Medulla oblongata (tissue), 1 donor: Measurements from ENCODE around the gene CFAP45.

Experiments used
- DNase-seq: peaks from one replicate; pipeline ENCODE4 v3.0.0-alpha.2; 2015; ENCODE audit errors: extremely low spot score

The CFAP45 gene

GRCh38 chr1:159900086-159900680 is at the start of gene CFAP45:
Gene CFAP45 (minus strand): TSS chr1:159900165. CDS start chr1:159900098, 67 bp downstream.
- no peak for DNase-seq

GRCh38 chr1:159949123-159949522 is 49.2 kb upstream of the CFAP45 start:
- DNase-seq: no peak

DNA sequence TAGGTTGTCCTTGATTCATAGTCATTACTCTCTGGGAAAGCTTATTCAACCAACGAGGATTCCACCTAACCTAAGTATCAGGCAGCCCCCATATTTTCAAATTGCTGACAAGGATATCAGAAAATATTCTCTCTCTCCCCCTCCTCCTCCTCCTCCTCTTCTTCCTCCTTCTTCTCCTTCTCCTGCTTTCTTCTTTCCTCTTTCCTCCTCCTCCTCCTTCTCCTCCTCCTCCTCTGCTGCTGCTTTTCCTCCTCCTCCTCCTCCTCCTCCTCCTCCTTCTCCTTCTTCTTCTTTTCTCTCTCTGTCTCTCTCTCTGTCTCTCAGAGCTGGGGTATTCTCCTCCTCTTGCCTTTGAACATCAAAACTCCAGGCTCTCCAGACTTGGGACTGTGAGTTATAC is 48.0 kb upstream of the CFAP45 start:
- no peak for DNase-seq

- no peak for DNase-seq
Observed at GRCh38 chr1:159946242-159947187, 46.5 kb upstream of the CFAP45 start.

DNA sequence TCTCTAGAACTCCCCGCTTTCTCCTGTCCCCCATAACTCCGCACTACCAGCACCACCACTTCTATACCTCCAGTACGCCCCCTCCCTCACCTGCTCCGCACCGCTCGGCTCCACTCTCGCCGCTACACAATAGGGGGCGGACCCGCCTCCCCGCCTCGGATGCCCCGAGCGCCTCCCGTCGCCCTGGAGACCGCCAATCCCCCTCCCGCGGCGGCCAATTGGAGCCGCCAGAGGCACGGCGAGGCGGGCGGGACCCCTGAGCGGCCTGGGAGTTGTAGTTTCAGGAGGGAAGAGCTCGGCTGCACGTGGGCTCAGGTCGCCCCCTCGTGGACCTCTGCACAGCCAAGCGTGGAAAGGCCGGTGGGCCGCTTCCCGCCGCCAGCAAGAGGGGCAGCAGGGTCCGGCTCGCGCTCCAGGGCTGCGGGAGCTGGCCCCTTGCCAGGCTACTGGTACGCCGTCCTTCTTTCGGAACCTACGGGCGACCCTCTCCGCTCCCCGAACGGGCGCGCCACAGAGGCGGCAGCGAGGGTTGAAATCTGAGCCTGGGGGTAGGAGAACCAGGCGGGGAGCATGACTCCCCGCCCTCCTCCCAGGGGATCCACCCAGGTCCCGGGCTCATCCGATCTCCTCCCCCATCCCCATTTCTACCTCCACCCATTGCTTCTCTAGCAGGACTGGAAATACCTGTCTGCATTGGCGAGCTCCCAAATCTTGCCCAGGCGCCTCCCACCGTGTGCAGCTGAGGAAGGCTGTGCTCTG is 45.7 kb upstream of the CFAP45 start, which contains the start of gene IGSF9:
Gene IGSF9 (minus strand): TSS at position 131 of the 759 bp plus-strand sequence. CDS start 2,159 bp downstream, outside the sequence.
- DNase-seq: peak; percentile 69

- DNase-seq: no peak
Observed at GRCh38 chr1:159944623-159945455, 44.9 kb upstream of the CFAP45 start.

- DNase-seq: no peak
Observed at GRCh38 chr1:159943908-159944622, 44.1 kb upstream of the CFAP45 start.

- no peak for DNase-seq
Observed at GRCh38 chr1:159943278-159943640, 43.3 kb upstream of the CFAP45 start.

DNA sequence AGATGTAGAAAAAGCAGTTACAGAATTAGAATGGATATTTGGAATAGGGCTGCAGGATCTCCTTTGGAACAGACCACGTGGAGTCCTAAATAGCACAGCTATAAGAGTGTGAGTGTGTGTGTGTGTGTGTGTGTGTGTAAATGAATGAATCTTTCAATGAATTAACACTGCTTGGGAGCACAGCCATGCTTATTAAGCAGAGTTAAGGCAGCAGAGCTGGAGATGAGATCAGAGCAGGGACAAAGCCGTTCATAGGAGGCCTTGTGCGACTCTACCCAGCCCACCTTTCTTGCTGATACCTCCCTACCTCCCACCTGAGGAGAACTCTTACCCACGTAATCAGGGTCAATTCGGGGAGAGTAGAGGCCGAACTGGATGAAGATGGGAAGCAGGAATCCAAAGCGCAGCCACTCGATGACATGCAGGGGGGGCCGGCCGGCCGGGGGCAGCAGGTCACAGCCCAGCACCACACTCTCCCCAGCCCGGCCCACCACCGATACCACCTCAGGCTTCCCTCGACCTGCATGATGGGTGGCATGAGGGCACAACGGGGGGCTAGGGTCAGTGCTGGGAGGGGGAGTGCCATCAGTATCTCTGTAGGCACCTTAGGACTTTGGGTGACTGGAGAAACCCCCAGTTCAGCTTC is 42.8 kb upstream of the CFAP45 start:
- no peak for DNase-seq

DNA sequence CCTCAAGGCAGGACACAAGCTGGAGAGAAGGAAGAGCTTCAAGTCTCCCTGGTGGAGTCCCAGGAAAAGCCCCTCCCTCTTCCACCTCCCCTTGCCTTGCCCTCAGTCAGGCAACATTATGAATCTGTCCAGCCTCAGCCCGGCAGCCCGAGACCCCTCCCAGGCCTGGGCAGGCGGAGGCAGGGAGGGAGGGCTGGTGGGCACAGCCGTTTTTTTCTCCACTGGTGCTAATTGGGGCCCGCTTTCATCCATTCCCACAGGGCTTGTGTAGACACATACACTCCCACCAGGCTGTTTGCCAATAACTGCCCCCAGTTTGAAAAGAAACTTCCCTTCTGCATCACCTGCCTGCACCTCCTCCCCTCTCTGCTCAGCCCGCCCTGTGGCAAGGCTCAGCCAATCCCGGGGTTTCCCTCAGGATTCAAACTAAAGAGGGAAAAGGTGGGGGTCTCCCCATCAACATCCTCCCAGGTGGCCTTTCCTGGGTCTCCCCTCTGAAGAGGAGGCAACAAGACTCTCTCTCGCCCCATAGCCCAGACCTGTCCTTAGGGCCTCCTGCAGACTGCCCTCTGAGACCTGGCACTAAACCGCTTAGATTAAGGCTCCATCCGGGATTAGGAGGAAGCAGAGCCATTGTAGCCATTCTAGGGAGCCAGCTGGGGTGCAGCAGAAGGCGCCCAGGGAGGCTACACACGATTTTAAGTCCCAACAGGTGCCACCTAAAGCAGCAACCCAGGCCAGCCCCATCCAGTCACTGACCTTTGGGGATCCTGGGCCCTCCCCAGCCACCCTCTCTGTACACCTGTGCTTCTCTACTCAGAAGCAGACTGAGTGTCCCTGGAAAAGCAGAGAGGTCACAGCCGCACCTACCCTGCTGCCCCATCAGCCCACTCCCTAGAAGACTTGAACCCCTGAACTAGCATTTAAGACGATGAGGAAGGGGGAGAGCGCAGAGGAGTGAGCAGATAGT is 41.9 kb upstream of the CFAP45 start:
- DNase-seq: no peak

DNA sequence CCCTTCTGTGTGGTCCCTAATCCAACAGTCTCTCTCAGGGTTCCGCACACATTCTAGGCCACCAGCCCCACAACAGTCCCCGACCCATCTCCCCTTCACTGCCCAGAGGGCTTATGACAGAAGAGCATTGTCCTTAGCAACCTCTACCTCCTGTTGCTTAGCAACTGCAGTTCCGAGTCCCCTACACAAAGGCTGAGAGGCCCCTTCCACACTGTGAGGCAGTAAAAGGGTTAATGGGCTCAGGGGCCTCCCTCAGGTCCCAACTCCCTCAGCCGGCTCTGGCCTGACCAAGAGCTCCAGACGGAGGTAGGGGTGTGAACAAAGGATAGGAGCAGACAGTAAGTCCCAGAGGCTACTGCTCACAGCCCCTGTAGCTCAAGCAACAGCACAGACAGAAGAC is 41.2 kb upstream of the CFAP45 start:
- DNase-seq: no peak

DNA sequence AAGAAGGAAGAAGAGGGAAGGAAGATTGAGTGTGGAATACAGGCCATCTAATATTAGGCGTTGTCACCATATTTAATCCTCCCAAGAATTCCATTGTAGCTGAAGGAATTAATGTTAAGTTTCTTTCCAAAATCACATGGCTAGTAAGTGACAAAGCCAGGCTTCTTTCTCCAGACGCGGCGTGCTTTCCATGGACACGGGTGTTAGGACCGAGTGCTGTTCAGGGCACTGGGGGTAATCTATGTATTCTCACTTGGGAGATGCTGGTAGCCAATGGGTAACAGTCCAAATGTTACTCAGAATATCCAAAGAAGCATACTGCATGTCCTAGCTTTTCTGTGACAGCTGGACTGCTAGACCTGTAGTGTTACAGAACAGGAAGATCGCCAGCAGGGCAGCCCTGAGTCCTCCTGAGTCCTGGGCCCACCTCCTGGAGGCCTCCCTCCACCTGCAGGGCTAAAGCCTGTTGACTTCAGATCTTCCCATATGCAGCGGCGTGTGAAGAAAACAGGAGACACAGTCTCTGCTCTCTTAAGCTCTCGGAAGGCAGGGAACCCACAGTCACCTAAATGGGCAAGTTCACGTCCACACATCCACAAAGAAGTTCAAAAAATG is 40.1 kb upstream of the CFAP45 start:
- DNase-seq: no peak

GRCh38 chr1:159939678-159940002 is 39.7 kb upstream of the CFAP45 start:
- no peak for DNase-seq

- DNase-seq: no peak
Observed at GRCh38 chr1:159938905-159939677, 39.1 kb upstream of the CFAP45 start.

- no peak for DNase-seq
Observed at GRCh38 chr1:159938211-159938852, 38.4 kb upstream of the CFAP45 start.

DNA sequence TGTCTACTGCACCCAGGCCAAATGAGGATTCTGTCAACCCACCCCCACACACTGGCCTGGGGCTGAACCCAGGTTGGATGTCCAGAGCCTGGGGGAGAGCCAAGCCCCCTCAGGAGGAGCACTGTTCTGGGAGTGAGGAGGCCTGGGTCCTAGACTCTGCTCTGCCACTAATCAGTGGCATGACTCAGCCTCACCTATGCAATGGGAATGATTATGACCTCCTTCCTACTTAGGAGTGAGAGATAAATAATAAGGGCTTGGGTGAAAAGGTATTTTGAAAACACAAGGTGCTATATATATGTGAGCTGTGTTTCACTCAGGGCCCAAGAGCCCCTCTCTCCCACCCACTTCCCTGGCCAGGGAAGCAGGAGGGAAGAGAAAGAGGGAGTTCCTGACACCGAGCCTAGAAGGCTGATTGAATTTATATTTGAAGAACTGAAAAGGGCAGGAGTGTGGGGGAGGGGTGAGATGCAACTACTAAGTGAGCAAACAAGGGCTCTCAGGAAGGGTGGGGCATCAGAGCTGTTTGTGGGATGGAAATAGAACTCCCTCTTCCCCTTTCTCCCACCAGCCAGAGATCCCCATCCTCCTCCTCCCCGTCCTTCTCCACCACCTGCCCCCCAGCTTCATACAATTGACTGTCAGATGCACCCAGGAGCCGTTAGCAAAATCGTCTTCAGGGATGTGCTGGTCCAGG is 37.2 kb upstream of the CFAP45 start:
- no peak for DNase-seq
